GM18861 (cell line): Measurements from ENCODE around the gene ACP4.
"Not testable (repeated sequence)": the region's sequence is repeated elsewhere in the genome, so short reads cannot be mapped to it uniquely, and the experiment has no call there.

Source experiments
- ATAC-seq: cut with Tn5 transposase; IDR thresholded peaks from one replicate; pipeline ENCODE4 v1.9.1; 2021; ENCODE audit not compliant: unreplicated experiment

Gene ACP4, protein sequence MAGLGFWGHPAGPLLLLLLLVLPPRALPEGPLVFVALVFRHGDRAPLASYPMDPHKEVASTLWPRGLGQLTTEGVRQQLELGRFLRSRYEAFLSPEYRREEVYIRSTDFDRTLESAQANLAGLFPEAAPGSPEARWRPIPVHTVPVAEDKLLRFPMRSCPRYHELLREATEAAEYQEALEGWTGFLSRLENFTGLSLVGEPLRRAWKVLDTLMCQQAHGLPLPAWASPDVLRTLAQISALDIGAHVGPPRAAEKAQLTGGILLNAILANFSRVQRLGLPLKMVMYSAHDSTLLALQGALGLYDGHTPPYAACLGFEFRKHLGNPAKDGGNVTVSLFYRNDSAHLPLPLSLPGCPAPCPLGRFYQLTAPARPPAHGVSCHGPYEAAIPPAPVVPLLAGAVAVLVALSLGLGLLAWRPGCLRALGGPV

DNA sequence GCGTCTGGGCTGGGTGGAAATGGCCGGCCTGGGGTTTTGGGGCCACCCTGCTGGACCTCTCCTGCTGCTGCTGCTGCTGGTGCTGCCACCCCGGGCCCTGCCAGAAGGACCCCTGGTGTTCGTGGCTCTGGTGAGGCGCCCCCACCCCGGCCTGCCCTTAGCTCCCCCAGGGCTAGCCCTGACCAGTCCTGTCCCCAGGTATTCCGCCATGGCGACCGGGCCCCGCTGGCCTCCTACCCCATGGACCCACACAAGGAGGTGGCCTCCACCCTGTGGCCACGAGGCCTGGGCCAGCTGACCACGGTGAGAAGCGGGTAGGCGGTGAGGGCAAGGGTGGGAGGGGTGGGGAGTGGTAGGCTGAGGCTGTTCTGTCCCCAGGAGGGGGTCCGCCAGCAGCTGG lies at the start of gene ACP4:
ACP4 (plus strand) TSS at position 20 of the 400 bp plus-strand sequence; CDS start at position 20, 0 bp downstream.
- no peak for ATAC-seq

DNA sequence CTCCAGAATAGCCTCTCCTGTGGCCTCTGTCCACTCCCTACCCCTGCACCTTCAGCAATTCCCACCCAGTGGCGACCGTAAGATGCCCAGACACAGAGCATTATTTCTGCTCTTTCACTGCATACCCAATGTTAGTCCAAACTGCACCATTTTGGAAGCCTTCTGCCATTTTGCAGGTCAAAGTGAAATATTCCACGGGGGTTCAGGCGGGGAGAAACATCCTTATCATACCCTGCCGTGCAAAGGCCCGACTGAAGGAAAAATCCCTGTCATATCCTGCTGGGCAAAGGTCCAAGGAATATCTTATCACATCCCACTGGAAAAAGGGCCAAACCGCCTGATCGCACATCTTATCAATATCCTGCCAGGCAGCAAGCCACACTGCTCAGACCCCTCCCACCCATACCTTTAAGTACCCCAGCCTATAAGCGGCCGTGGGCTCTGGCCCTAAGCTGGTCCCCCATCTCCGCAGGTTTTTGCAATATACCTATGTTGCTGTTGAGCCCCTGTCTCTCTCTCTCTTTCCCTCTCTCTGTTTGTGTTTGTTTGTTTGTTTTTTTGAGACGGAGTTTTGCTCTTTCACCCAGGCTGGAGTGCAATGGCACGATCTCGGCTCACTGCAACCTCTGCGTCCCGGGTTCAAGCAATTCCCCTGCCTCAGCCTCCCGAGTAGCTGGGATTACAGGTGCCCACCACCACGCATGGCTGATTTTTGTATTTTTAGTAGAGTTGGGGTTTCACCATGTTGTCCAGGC lies 48.9 kb upstream of the ACP4 start:
- no peak for ATAC-seq

DNA sequence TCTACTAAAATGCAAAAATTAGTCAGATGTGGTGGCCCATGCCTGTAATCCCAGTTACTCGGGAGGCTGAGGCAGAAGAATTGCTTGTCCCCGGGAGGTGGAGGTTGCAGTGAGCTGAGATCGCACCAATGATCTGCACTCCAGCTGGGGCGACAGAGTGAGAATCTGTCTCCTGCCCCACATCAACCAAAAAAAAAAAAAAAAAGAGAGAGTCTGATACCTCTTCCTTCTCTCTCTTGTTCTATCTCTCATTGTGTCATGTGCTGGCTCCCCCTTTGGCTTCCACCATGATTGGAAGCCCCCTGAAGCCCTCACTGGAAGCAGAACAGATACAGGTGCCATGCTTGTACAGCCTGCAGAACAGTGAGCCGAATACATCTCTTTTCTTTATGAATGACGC lies 46.7 kb upstream of the ACP4 start:
- ATAC-seq, result no peak

DNA sequence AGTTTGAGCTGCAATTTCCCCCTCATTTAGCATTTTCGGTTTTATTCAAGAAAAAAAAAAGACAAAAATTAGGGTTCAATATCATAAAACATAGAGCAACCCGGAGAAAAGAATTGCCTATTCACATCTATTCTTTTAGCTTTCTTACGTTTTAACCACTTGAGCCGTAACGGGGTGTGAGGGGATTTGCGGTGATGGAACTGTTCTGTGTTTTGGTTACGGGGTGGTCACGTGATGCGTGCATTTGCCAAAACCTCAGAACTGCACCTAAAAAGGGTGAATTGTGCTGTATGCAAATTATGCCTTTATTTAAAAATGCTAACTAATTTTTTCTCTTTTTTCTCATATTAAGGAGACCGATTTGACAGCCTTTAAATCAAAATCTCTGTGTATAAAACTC lies 45.0 kb upstream of the ACP4 start:
- ATAC-seq, result no peak

DNA sequence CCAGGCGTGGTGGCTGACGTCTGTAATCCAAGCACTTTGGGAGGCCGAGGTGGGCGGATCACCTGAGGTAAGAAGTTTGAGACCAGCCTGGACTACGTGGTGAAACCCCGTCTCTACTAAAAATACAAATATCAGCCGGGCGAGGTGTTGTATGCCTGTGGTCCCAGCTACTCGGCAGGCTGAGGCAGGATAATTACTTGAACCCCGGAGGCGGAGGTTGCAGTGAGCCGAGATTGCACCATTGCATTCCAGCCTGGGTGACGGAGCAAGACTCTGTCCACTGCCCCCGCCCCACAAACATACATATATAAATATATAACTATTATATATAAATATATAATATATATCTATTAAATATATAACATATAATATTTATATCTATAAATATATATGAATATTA lies 43.1 kb upstream of the ACP4 start:
- ATAC-seq, result not testable (repeated sequence)

DNA sequence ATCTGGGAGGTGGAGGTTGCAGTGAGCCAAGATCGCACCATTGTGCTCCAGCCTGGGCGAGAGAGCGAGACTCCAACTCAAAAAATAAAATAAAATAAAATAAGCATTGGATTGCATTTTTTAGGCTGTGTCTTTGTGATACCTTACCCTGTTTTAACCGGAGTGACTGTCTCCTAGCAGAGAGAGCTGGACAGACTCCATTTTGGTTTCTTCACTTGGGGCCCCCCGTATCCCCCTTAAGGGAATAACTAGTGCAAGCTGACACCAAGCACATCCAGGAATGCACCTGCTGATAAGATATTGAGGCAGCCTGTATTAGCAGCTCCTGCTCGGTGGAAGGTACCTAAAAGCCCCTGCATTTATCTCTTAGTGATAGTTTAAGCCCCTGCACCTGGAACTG lies 40.7 kb upstream of the ACP4 start:
- ATAC-seq, result no peak

DNA sequence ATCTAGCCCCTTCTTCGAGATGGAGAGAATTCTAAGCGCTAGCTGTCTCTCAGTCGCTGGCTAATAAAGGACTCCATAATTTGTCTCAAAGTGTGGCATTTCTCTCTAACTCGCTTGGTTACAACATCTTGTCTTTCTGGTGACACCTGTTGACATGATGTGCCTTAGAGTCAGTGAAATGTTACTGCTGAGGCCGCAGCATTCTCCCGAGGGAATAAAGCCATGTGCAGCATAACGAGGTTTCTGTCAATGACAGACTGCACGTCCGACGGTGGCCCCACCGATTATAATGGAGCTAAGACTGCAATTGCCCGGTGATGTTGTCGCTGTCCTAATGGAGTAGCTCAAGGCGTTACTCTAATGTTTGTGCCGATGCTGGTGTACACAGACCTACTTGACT lies 40.2 kb upstream of the ACP4 start:
- no peak for ATAC-seq

DNA sequence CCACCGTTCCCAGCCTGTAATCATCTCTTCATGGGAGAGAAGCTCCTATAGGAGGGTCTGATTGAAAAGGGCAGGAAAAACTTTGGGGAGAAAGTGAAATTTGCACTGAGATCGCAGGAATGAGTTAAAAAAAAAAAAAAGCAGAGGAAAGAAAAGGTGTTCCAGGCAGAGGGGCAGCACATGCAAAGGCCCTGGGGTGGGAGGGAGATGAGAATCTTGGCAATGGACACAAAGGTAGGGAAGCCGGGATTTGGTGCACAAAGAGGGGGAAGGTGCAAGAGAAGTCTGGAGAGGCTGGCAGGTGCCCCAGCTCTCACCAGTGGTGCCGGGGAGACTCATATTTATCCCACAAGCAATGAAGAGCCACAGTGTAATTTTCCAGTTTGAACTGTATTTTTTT lies 36.3 kb upstream of the ACP4 start:
- ATAC-seq, result no peak

DNA sequence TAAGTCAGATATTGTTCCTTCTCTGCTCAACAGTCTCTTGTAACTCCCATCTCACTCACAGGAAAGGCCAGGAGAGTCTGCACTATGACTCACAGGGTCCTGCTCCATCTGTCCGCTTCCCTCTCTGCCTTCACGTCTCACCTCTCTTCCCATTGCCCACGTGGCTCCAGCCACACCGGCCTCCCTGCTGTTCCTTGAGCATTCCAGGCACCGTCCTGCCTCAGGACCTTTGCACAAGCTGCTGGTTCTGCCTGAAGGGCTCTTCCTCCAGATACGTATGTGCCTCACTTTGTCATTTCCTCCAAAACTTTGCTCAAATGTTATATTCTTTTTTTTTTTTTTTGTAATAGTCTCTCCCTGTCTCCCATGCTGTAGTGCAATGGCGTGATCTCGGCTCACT lies 34.0 kb upstream of the ACP4 start:
- not testable (repeated sequence) for ATAC-seq

DNA sequence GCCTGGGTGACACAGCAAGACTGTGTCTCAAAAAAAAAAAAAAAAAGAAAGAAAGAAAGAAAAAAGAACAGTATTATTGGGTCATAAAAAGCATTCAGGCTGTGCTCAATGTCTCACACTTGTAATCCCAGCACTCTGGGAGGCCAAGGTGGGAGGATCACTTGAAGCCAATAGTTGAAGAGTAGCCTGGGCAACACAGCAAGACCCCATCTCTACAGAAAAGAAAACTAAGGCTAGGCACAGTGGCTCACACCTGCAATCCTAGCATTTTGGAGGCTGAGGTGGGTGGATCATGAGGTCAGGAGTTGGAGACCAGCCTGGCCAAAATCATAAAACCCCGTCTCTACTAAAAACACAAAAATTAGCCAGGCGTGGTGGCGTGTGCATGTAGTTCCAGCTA lies 32.6 kb upstream of the ACP4 start:
- ATAC-seq, result not testable (repeated sequence)

DNA sequence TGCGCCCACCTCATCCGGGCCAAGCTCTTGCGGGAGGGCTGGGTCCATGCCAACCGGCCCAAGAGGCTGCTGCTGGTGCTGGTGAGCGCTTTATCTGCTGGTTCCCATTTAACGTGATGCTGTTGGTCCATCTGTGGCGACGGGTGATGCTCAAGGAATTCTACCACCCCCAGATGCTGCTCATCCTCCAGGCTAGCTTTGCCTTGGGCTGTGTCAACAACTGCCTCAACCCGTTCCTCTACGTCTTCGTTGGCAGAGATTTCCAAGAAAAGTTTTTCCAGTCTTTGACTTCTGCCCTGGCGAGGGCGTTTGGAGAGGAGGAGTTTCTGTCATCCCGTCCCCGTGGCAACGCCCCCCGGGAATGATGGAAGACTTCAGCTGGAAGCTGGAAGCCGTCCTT lies 31.1 kb upstream of the ACP4 start:
- ATAC-seq, result not testable (repeated sequence)

DNA sequence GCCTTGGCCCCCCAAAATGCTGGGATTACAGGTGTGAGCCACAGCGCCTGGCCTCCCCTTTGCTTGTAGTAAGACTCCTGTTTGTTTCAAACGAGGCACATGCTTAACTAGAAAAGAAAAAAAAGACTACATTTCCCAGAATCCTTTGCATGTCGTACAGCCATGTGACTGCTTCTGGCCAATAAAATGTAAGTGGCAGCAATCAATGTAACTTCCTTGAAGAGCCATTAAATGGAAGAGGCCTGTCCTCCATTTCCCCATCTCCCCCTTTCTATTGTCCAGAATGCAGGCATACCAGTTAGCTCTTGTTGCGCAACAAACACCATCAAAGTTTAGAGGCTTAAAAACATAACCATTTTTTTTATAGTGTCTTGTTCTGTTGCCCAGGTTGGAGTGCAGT lies 30.3 kb upstream of the ACP4 start:
- no peak for ATAC-seq

DNA sequence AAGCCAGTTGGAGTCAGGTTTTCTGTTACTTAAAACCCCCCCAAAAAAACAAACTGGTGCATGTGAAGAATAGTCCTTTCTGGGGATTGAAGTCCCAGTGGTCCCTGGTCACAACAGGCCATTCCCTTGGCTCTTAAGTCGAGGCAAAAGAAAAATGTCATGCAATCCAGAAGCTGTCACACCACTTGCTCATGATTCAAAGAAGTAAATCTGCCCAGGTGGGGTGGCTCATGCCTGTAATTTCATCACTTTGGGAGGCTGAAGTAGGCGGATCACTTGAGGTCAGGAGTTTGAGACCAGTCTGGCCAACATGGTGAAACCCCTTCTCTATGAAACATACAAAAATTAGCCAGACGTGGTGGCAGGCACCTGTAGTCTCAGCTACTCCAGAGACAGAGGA lies 28.7 kb upstream of the ACP4 start:
- not testable (repeated sequence) for ATAC-seq

DNA sequence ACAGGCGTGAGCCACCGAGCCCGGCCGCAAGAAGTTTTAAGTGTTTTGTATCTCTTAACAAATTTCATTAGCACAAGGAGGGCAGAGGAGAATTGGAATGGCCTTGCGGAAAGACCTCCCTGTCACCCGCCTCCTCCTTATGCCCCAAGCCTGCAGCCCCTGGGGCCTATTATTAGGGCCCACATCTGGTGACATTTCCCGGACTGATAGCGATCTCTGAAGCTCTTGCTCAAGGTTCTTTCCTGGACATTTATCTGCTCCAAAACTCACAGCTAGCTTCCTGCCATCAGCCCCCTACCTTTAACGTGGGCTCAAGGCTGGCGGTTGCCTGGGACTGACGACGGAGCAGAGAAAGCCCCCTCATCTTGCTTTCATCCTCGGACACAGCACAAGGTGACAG lies 26.7 kb upstream of the ACP4 start:
- ATAC-seq, result not testable (repeated sequence)

DNA sequence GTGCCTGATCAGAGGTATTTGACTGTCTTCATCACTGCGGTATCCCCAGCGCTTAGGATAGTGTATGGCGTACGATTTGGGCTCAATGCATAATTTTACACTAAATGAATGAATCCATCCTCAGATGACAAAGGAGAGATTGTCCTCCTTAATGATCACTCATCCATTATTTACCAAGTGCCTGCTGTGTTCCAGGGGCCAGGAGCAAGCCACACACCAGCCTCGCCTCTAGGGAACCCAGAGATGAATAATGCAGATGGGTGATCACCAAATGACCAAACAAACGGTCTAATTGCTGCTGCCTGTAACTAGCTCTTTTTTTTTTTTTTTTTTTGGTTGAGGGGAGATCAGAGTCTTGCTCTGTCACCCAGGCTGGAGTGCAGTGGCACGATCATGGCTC lies 25.8 kb upstream of the ACP4 start:
- ATAC-seq, result no peak

DNA sequence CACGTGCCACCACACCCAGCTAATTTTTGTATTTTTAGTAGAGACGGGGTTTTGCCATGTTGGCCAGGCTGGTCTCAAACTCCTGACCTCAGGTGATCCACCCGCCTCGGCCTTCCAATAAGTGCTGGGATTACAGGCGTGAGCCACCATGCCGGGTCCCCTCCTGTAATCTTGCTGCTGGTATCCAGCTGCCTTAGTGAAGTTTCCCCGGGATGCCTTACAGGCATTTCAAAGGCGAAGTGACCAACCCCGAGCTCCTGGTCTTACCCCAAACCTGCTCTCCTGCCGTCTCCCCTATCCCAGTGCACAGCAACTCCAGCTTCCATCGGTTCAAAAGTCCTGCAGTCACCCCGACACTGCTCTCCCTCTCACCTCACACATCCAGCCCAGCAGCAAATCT lies 23.5 kb upstream of the ACP4 start:
- ATAC-seq, result not testable (repeated sequence)

DNA sequence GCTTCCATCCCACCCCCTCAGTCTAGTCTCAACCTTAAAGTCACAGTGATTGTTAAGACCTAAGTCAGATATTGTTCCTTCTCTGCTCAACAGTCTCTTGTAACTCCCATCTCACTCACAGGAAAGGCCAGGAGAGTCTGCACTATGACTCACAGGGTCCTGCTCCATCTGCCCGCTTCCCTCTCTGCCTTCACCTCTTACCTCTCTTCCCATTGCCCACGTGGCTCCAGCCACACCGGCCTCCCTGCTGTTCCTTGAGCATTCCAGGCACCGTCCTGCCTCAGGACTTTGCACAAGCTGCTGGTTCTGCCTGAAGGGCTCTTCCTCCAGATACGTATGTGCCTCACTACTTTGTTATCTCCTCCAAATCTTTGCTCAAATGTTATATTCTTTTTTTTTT lies 23.0 kb upstream of the ACP4 start:
- ATAC-seq, result not testable (repeated sequence)

DNA sequence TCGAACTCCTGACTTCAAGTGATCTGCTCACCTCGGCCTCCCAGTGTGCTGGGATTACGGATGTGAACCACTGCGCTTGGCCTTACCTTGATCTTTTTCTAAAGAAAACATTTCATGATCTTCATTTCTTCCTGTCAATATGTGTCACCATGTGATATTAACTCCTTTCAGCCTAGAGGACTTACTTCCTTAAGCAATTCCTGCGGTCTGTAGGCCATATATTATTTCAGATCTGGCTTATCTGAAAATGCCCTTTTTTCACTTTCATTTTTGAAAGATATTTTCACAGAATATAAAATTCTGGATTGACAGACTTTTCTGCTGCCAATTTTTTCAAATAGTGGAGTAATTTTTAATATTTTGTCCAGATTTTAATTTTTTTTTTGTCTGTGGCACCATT lies 21.9 kb upstream of the ACP4 start:
- no peak for ATAC-seq

DNA sequence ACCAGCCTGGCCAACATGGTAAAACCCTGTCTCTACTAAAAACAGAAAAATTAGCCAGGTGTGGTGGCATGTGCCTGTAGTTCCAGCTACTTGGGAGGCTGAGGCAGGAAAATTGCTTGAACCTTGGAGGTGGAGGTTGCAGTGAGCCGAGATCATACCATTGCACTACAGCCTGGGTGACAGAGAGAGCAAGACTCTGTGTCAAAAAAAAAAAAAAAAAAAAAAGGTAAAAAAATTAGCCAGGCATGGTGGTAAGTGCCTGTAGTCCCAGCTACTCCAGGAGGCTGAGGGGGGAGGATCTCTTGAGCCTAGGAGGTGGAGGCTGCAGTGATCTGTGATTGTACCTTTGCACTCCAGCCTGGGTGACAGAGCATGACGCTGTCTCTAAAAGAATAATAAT lies 20.1 kb upstream of the ACP4 start, which contains the start of gene GPR32:
GPR32 (plus strand) TSS at position 301 of the 400 bp plus-strand sequence. CDS start 137 bp downstream, outside the sequence.
- ATAC-seq, result not testable (repeated sequence)

DNA sequence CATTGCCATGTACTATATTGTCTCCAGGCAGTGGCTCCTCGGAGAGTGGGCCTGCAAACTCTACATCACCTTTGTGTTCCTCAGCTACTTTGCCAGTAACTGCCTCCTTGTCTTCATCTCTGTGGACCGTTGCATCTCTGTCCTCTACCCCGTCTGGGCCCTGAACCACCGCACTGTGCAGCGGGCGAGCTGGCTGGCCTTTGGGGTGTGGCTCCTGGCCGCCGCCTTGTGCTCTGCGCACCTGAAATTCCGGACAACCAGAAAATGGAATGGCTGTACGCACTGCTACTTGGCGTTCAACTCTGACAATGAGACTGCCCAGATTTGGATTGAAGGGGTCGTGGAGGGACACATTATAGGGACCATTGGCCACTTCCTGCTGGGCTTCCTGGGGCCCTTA lies 19.3 kb upstream of the ACP4 start:
- ATAC-seq, result no peak

DNA sequence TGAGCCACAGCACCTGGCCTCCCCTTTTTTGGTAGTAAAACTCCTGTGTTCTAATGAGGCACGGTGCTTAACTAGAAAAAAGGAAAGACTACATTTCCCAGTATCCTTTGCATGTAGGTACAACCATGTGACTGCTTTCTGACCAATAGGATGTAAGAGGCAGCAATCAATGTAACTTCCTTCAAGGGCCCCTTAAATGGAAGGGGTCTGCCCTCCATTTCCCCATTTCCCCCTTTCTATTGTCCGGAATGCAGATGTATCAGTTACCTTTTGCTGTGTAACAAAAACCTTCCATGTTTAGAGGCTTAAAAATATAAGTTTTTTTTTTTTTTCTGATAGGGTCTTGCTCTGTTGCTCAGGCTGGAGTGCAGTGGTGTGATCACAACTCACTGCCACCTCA lies 17.7 kb upstream of the ACP4 start:
- ATAC-seq, result no peak

DNA sequence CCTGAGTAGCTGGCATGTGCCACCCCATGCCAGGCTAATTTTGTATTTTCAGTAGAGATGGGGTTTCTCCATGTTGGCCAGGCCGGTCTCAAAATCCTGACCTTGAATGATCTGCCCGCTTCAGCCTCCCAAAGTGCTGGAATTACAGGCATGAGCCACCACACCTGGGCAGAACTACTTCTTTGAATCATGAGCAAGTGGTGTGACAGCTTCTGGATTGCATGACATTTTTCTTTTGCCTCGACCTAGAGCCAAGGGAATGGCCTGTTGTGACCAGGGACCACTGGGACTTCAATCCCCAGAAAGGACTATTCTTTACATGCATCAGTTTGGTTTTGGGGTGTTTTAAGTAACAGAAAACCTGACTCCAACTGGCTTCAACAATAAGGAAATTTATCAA lies 17.3 kb upstream of the ACP4 start:
- not testable (repeated sequence) for ATAC-seq
